OCI-LY1 (cell line): ENCODE data around the gene CTNND2.

ENCODE experiments used
- H2AFZ ChIP-seq: fragments of 200-600 bp; sonication (generic), shearing (Covaris generic); 2 replicates; pipeline ENCODE4 v1.6.0; 2014; ENCODE audit warnings: antibody characterized with exemption, mild to moderate bottlenecking, low read length
- H3F3A ChIP-seq: fragments of 200-600 bp; sonication (generic), shearing (Covaris generic); 2 replicates; pipeline ENCODE4 v1.6.0; 2014; ENCODE audit warnings: mild to moderate bottlenecking, antibody characterized with exemption, low read length, moderate library complexity; ENCODE audit not compliant: insufficient read depth
- H3K27ac ChIP-seq: fragments of 200-600 bp; sonication (generic); 2 replicates; pipeline ENCODE4 v1.5.1; 2014; ENCODE audit warnings: low read length, mixed run types, mild to moderate bottlenecking, low read depth; ENCODE audit not compliant: poor library complexity, severe bottlenecking
- H3K27me3 ChIP-seq: fragments of 200-600 bp; sonication (generic); 2 replicates; pipeline ENCODE4 v1.6.0; 2014; ENCODE audit warnings: antibody characterized with exemption, mild to moderate bottlenecking, low read length, moderate library complexity; ENCODE audit not compliant: insufficient read depth
- H3K36me3 ChIP-seq: fragments of 200-600 bp; sonication (generic); 2 replicates; pipeline ENCODE4 v1.6.1; 2014; ENCODE audit warnings: mild to moderate bottlenecking, antibody characterized with exemption, low read length, moderate library complexity, mixed read lengths; ENCODE audit not compliant: insufficient read depth
- H3K4me1 ChIP-seq: fragments of 200-600 bp; sonication (generic); 2 replicates; pipeline ENCODE4 v1.5.1; 2014; ENCODE audit warnings: mild to moderate bottlenecking, low read length, moderate library complexity; ENCODE audit not compliant: insufficient read depth, severe bottlenecking
- H3K4me2 ChIP-seq: fragments of 200-600 bp; sonication (generic), shearing (Covaris generic); 2 replicates; pipeline ENCODE4 v1.6.1; 2014; ENCODE audit warnings: low read length
- H3K4me3 ChIP-seq: fragments of 200-600 bp; sonication (generic); 2 replicates; pipeline ENCODE4 v1.5.1; 2014; ENCODE audit warnings: low read length, low read depth, mild to moderate bottlenecking, mixed read lengths; ENCODE audit not compliant: poor library complexity, severe bottlenecking
- H3K79me2 ChIP-seq: fragments of 200-600 bp; shearing (Covaris generic); 2 replicates; pipeline ENCODE4 v1.6.1; 2016; ENCODE audit warnings: mixed run types, low read length, mixed read lengths; ENCODE audit not compliant: insufficient read depth
- H3K9ac ChIP-seq: fragments of 200-600 bp; sonication (generic), shearing (Covaris generic); 2 replicates; pipeline ENCODE4 v1.6.1; 2014; ENCODE audit warnings: mild to moderate bottlenecking, low read length, mixed read lengths
- H3K9me2 ChIP-seq: fragments of 200-600 bp; sonication (generic), shearing (Covaris generic); 2 replicates; pipeline ENCODE4 v1.6.1; 2014; ENCODE audit warnings: low read depth, mild to moderate bottlenecking, low read length, mixed read lengths
- H3K9me3 ChIP-seq: fragments of 200-600 bp; shearing (Covaris generic); 2 replicates; pipeline ENCODE4 v1.6.1; 2014; ENCODE audit warnings: low read length, mixed read lengths
- H4K20me1 ChIP-seq: fragments of 200-600 bp; sonication (generic), shearing (Covaris generic); 2 replicates; pipeline ENCODE4 v1.6.0; 2016; ENCODE audit warnings: mild to moderate bottlenecking, low read length; ENCODE audit not compliant: insufficient read depth
- CTCF ChIP-seq: fragments of 200-600 bp; sonication (generic), shearing (Covaris generic); IDR thresholded peaks from 2 replicates; pipeline ENCODE4 v1.5.1; 2017; ENCODE audit warnings: mild to moderate bottlenecking, antibody characterized with exemption, low read length, moderate library complexity, mixed read lengths
- EZH2 ChIP-seq: fragments of 200-600 bp; sonication (generic), shearing (Covaris generic); IDR thresholded peaks from 2 replicates; pipeline ENCODE4 v1.8.0; 2017; ENCODE audit warnings: borderline replicate concordance, mixed run types, mild to moderate bottlenecking, antibody characterized with exemption, low read length, moderate library complexity, mixed read lengths

The CTNND2 gene

DNA sequence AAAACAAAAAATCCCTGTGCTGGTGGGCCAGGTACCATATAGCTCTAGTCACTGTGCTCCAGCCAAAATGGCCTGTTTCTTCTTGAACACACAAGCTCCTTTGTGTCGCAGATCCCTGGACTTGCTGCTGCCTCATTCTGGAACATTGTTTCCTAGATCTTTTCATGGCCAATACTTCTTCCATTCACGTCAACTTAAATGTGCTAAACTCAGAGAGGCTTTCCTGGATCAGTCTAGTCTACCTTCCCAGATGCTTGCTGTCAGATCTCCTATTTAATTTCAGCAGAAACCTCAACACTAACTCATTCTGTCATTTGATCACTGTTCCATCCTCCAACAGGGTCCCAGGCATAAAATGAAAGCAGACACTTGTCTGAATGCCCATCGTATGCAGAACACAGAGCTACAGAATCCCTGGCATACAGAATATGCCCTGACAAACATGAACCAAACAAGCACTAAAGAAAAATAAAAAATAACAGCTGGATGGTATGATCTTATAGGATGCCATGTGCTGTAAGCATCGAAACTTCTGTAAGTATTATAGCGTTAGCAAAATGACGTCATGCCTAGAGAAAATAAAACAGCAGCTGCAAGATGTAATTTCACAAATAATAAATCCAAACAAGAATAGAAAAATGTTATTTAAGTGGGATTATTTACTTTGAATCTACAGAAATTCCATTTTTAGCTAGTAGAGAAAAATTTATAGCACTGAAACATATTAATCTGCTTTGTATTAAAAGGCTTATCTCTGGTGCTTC lies 739.5 kb downstream of the CTNND2 start:
- no peaks in the 10 kb centered on the region for H3K27me3 ChIP-seq
- no peak overlapping the region for H2AFZ ChIP-seq
- H3K4me1 ChIP-seq, result no peaks in the 10 kb centered on the region
- H3K9me3 ChIP-seq, result no peaks in the 10 kb centered on the region
- no peak overlapping the region for H3K27ac ChIP-seq
- H3F3A ChIP-seq, result no peaks in the 10 kb centered on the region
- H3K9ac ChIP-seq, result no peak overlapping the region
- H3K4me2 ChIP-seq, result no peak overlapping the region
- no peaks in the 10 kb centered on the region for H4K20me1 ChIP-seq
- no peaks in the 10 kb centered on the region for H3K36me3 ChIP-seq
- no peak overlapping the region for H3K4me3 ChIP-seq
- H3K9me2 ChIP-seq, result no peaks in the 10 kb centered on the region
- no peaks in the 10 kb centered on the region for H3K79me2 ChIP-seq
- no peak for TF ChIP-seq EZH2

GRCh38 chr5:11157132-11157531 lies 747.1 kb downstream of the CTNND2 start:
- no peak overlapping the region for H2AFZ ChIP-seq
- no peaks in the 10 kb centered on the region for H3K9me2 ChIP-seq
- no peaks in the 10 kb centered on the region; the same call in 1 of the 2 replicates for H3K27me3 ChIP-seq

DNA sequence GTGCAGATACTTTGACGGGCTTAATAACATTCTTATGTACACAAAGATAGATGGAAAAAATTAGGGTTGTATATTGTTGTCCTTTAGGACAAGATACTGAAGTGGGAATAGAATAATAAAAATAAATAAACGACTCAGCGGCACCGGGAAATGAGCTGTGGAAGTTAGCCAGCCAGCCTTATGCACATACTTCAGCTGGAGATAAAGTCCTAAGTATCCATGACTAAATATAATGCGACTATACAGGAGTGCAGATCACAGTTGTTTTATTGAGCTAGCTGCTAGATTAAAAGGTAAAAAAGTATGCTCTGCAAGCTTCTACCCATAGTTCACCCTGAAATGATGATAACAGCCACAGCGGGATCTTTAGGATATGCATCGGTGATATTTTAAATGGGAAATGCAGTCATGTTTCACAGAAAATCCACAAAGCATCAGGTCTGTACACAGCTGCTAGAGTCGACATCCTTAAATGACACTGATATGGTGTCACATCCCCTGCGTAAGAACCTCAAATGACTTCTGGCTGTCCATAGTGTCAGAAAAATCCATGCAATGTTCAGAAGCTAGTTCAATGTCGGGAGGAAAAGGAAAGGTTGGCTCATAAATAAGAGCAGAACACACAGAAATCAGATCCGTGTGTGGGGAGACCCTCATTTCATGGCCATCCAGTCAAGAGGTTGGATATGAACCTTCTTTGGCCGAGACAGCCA lies 750.4 kb downstream of the CTNND2 start:
- TF ChIP-seq CTCF (no peak), EZH2 (no peak)
- Histone ChIP-seq H3K9ac (no peak overlapping the region), H3K4me2 (no peak overlapping the region), H3K27me3 (no peaks in the 10 kb centered on the region; the same call in 1 of the 2 replicates), H3K9me3 (no peaks in the 10 kb centered on the region), H3K36me3 (no peaks in the 10 kb centered on the region), H3K4me3 (no peak overlapping the region), H3K9me2 (no peaks in the 10 kb centered on the region), H2AFZ (no peak overlapping the region), H4K20me1 (no peaks in the 10 kb centered on the region), H3K4me1 (no peaks in the 10 kb centered on the region), H3K79me2 (no peaks in the 10 kb centered on the region), H3F3A (no peaks in the 10 kb centered on the region), H3K27ac (no peak overlapping the region)

More at GRCh38 chr5:11157132-11157531, 747.1 kb downstream of the CTNND2 start:
- H3K4me1 ChIP-seq, result no peaks in the 10 kb centered on the region
- H3K4me3 ChIP-seq, result no peak overlapping the region
- no peaks in the 10 kb centered on the region for H4K20me1 ChIP-seq
- TF ChIP-seq EZH2, result no peak
- no peak for TF ChIP-seq CTCF
- no peaks in the 10 kb centered on the region for H3K36me3 ChIP-seq
- no peaks in the 10 kb centered on the region for H3K9me3 ChIP-seq
- no peaks in the 10 kb centered on the region for H3F3A ChIP-seq
- no peak overlapping the region for H3K9ac ChIP-seq
- no peaks in the 10 kb centered on the region for H3K79me2 ChIP-seq
- no peak overlapping the region for H3K4me2 ChIP-seq
- no peak overlapping the region for H3K27ac ChIP-seq
